GM18511 (cell line): ENCODE data around the gene TFF1.

Experiments used
- ATAC-seq: cut with Tn5 transposase; IDR thresholded peaks from one replicate; pipeline ENCODE4 v1.9.1; 2021; ENCODE audit warnings: mild to moderate bottlenecking, moderate library complexity; ENCODE audit not compliant: unreplicated experiment

TFF1 gene

DNA sequence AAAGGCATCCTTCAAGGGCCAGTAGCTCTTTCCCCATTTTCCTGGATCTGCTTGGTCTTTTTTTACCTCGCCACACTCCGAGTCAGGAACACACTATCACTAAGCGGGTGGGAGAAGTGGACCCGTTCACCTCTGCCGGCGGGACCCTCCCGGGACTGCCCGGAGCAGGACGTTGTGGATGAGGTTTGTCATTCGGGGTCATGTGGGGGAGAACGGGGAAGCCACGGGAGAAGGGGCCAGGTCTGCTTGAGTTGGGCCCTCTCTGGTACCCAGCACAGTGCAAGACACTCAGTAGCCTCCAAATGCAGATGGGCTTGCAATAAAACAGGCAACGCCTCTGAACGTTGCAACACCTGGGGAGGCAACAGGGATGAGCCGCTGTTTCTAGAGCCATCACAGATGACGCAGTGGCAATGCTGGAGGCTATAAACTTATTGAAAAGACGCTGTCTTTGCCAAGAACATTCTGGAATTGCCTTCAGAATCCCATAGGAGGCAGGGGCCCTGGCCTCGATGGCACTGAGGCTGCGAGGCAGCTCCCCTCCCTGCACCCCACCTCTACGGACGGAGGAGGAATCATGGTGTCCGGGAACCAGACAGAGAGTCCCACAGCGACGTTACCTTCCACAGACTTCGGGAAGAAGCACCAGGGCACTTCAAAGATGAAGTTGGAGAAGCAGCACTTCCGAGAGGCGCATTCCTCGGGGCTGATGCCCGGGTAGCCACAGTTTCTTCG, 19.3 kb downstream of the TFF1 start:
- no peak for ATAC-seq

DNA sequence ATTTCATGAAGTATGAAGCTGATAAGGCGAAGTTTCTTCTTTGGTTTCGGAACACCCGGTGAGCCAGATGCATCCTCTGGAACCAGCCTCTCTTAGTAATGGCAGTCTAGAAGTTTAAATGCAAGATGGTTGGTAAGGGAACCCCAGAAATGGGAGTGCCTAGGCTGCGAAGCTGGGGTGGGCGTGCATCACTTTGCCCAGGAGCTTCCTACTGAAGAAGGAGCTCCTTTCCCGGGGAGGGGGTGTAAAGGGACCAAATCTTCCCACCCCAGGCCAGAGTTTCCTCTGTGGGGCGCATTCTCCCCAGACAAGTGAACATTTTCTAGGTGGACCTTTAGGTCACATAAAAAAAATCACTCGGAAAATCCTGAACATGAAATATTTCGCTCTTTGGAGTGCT, 19.9 kb downstream of the TFF1 start:
- no peak for ATAC-seq

DNA sequence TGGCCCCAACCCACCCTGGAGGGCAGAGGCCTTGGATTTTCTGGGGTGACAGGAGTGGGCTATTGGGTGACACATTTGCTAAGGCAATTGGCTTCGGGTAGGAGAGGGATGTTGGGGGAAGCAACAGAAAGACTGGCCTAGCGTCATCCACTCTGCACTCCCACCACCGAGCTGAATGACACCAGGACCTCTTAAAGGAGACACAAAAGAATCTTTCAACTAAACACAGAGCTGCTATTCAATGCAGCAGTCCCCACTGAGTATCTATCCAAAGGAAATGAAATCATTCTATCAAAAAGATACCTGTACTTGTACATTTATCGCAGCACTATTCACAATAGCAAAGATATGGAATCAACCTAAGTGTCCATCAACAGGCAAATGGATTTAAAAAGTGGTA, 21.7 kb downstream of the TFF1 start:
- no peak for ATAC-seq

DNA sequence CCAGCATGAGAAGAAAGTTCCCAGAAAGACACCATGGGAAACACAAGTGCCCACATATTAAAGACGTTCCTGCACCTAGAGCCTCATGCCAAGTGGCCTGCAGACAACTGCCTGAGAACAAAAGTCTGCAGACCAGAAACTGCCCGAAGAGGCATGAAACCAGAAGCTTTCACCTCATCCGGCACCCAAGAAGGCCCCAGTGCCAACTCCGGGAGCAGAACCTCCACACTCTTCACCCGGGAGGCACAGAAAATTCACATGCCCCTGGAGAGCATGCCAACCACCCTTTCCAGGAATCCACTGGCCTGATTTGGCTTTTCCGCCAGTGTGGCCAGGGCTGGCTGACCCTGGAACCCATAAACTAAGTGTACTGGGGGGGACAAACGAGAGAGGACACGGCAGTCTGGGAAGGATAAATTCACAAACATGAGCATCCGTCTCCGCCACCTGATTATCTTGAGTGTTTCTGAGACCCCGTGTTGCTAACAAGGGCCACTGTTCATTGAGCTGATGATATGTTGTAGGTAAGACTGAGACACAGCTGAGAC, 22.3 kb downstream of the TFF1 start:
- no peak for ATAC-seq

DNA sequence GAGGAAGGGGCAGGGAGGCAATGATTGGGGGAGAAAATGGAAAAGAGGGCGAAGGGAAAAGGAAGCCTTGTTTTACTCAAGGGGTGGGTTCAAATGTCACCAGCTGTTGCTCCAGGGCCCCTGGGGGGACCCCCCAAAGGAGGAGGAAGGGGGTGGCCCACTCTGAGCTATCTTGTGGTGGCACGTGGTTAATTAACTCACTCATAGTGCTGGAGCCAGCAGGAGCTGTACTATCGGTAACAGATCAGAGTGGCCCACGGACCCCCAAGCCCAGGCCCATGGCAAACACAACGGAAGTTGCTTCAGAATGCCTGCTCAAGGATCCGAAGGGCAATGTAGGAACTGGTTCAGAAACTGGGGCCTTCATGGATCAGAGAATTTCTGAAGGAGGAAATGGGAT, 22.8 kb downstream of the TFF1 start:
- ATAC-seq: no peak

DNA sequence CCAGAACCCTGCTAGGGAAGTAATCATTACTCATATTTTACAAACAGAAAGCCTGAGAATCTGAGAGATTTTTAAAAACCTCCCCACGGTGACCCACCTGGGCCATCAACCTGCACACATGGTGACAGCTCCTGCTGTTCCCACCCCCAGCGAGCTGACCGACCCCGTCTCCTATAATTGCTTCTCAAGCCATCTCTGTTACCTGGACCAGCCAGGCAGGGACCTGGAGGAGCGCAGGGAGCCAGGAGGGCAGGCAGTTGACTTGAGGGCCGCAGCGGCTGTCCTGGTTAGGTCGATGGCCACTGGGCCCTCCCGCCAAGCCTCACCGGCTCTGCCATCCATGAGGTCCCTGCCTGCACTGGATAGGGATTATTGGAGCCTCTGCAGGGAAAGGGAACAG, 23.2 kb downstream of the TFF1 start:
- ATAC-seq: no peak

DNA sequence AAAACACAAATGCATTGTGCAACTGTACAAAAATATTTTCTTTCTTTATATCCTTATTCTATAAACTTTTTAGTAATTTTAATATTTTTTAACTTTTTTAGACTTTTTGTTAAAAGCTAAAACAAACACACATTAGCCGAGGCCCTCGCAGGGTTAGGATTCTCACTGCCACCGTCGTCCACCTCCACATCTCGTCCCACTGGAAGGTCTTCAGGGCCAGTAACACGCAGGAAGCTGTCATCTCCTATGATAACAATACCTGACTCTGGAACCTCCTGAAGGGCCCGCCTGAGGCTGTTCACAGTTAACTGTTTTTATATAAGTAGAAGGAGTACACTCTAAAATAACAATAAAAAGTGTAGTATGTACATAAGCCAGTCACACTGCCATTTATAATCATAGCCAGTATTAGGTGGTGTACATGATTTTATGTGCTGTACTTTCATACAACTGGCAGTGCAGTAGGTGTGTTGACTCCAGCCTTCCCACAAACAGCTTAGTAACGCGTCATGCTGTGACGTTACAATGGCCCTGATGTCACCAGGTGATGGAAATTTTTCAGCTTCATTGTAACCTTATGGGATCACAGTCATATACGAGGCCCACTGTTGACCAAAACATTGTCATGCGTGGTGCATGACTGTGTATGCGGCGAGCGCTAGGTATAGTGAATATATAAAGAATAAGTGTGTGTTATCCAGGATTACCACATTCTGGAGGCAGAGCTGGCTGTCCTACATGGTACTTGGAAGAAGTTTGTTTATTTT, 24.4 kb downstream of the TFF1 start:
- ATAC-seq: no peak

DNA sequence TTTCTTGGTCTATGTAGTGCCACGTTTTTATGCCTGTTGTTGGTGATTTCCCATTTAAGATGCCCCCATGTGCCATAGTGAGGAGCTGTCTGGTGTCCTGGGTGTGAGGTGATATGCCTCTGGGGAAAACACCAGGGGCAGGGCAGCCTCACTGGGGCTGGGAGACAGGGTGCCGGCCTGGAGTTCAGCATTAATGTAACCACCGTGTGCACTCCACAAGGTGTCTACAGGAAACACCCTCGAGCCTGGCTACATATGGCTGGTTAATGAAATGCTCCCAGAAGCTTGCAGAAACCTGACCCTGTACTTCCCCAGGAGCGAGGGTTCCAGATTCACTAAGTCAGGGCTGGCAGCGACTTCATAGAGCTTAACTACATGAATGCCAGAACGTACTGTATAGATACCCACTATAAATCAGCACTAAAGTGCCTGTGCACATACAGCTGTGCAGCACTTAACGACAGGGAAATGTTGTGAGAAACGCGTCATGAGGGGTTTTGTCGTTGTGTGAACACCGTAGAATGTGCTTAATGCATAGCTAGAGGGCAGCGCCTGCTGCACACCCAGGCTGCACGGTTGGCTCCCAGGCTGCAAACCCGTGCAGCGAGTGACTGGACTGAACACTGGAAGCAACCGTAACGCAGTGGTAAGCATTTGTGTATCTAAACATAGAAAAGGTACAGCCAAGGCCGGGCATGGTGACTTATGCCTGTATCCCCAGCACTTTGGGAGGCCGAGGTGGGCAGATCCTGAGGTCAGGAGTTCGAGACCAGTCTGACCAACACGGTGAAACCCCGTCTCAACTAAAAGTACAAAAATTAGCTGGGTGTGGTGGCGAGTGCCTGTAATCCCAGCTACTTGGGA, 25.9 kb downstream of the TFF1 start:
- no peak for ATAC-seq

DNA sequence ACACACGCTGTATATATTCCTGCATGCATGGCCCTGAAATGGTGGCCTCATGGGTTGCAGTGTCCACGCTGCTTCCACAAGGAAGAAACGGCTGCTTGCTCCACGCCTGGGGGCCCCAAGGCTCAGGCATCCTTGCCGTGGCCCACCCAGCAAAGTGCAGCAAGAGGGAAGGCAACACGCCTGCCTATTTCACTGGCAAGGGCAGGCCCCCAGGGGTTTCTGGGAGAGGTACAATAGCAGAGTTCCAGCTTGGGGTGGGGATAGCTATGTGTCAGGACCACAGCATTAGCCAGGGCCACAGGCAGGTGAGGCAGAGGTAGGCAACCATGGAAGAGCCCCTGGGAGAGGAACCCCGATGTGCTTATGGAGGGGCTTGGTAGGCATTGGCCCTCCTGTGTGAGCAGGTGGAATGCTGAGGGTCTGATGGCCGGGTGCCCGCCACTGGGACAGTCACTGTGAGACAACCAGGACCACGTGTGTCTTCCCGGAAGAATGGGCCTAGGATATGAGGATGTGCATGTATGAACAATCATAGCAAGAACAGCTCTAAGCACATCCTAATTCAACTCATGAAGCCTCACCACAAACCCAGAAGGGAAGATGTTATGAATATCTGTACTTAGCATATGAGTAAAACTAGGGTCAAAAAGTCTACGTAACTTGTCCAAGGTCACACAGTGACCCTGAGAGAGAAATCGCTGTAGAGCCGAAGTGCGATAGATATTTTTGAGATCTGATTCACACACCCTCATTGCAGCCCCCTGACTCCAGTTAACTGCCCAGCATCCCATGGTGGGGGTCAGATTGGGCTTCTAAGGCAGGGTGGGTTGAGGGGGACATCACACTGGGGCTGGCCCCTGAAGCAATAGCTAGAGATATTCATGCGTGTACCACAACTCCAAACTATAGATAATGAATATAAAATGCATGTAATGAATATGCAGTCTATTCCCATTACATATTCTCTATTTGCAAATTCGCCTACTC, 27.3 kb downstream of the TFF1 start:
- ATAC-seq: no peak

DNA sequence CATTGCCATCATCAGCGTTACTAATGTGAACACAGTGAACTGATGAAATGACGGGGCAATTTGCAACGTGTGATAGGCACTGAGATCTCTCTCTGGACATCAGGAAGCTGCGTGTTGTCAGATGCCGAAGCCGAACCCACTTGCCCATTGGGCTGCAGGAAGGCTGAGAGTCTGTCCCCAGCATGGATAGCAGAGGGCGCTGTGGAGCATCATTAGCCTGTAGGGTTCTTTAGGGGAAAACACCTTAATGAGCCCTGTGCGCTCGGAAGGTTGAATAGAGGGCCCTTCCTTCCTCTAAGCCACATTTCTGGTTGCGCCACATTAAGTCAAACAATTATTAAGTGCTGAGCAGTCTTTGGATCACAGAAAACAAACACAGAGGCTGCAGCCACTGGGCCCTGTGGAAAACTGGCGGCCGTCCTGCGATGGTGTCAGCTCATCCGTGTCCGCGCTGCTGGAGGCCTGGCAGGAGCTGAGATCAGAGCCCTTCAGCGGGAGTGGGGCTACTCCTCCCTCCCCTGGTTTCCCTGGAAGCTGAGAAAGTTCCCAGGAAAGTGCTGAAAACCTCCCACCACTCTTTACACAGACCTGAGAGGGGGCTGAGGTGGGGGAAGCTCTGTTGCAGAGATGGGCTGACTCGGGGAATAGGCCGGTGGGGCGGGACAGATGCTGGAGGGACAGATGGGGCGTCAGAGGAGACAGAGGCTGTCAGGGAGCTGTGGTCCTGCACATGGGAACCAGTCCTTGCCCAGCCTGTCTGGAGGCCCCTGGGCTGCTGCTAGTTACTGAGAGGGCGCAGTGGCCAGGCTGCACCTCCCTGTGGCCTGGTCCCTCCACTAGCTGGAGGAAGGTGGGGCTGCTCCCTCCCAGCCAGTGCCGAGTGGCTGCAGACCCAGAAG, 28.3 kb downstream of the TFF1 start:
- ATAC-seq: no peak

DNA sequence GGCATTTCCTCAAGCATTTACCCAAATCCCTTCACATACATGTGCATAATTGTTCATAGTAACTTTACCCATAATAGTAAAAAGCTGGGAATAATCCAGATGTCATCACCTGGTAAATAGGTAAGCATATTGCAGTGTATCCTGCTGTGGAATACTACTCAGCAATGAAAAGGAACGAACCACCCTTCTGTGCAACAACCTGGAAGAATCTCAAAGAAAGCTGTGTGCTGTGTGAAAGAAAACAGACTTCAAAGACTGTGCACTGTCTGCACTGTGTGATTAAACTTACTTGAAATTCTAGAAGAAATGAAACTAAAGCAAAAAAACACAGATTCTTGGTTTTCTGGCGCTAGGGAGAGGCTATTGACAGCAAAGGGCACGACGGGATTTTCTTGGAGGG, 29.1 kb downstream of the TFF1 start:
- no peak for ATAC-seq

DNA sequence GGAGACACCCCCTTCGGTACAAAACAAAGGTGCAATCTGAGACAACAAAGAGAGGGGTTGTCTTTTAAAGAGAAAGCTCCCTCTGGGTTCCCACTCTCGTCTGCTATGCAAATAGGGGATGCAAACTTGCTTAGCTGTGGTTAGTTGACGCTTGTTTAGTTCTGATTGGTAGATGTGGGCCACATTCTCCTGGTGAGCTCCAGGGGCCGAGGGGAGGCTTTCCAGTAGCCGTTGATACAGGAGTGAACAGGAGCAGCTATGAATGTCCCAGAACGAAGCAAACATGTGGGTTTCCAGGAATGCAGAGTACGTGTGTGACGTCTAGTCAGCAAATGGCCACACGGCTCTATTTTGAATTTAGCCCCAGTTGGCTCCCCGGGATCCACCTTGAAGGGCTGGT, 30.3 kb downstream of the TFF1 start:
- ATAC-seq: no peak

DNA sequence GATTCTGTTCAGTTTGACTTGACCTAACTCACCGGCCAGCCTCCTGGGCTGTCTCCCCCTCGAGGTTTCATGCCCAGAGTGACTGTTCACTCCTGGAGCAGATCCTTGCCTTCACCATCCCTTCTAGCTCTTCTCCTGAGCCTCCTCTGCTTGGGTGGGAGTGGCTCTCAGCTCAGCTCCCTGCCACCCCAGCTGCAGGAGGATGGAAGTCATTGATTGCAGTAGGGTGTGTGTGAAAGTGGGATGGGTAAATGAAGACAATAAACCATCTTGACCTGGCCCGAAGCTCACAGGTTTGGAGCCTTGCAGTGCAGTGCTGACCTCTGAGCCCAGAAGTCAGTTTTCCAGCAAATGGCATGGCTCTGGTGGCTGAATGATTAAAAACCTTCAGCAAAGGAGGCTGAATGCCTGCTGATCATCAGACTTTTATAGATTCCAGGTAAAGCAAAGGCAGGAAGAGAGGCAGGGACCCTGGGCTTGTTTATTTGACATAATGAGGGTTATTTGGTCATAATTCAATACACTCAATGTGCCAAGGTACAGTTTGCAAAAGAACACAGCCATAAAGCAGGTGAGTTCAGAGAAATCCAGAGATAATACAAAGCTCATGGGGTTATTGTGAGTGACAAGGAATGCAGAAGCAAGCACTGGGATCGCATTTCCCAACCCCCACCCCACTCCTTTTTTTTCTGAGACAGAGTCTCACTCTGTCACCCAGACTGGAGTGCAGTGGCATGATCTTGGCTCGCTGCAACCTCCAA, 33.6 kb downstream of the TFF1 start:
- no peak for ATAC-seq

DNA sequence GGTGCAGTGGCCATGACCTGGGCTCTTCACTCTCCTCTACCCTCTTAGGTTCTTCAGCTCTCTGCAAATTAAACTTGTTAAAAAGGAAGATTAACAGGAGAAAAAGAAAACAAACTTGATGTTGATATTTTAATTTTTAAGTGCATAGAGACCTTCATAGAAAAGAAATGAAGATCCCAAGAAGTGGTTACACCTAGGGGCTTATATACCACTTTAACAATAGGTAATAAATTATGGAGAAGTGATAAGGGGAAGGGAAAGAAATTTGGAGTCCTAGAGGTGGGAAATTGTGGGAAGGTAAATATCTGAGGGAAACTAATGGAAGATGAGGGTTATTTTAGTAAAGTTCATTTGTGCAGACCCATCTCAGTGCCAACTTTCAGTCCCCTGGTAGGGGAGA, 34.7 kb downstream of the TFF1 start:
- no peak for ATAC-seq

DNA sequence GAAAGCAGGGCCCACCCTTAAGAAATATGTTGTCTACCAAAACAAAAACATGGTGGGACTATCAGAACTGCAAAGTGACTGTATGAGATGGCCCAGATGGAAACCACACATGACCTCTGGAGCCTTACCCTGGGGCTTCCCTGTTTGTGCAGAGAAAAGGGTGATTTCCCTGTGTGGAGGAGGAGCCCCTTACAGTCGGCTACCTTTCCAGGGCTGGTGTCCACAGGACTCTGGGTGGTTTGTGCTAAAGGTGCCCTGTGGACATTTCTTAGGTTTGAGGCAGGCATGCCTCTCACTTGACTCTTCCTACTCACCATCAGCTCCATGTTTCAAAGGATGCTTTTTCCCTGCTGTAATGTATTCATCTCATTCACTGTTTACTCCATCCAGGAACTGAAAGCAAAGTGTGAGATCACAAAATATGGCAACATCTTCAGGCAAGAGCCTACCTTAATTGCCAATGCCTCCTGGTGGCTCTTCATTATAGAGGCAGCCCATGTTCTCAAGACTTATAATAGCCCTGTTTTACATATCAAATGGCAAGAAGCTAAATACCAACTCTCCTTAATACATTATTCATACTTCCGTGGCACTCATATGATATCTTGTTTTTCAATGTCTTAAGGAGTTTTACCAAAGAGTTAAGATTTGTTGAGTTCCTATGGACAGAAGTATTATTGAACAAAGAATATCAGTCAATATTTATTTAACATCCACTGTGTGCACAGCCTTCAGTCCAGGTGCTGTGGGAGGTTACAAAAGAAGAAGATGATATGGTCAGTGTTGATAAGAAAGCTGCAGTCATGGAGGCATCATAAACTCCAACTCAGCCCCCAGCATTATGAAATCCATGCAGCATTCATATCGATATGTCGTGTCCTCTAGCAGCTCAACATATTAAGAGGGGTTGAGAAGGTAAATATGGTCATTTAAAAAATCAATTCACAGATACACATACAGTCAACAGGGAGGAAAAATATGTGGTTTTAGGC, 35.7 kb downstream of the TFF1 start:
- no peak for ATAC-seq

DNA sequence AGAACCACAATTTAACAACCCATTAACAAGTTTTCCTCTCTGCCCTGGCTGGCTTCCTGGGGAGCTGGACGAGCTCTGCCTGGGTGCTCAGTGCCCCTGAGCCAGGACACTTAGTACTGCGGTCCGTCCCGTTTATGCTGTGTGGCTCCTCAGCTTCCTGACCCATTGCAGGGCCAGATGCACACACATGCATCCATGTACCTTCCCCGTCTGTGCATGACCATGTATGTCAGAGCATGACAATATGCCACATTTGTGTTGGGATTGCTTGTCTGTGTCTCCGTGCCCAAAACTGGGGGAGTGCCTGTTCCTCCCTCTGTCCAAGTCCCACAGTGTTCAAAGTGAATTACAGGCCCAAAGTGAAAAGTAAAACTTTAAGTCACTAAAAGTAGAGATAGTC, 41.4 kb downstream of the TFF1 start:
- no peak for ATAC-seq

DNA sequence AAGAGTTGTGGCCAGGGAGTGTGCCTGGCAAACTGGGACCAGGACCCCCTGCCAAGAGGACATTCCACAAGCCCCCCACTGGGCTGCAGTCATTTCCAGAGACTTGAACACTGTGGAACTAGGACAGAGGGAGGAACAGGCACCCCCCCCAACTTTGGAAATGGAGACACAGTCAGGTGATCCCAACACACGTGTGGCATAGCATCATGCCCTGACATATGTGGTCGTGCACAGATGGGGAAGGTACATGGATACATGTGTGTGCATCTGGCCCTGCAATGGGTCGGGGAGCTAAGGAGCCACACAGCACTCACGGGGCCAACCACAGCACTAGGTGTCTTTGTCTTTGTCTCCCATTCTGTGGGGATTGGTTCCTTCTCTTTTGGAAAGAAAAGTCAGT, 44.5 kb downstream of the TFF1 start:
- no peak for ATAC-seq
